ENCODE measurements around the gene KCNA2. TPM values are rescaled to one million over a fixed set of nuclear protein-coding genes. Genes with fewer than 3 reads are reported as not detected.
A peak's percentile ranks its signal among the peaks of the same experiment; 100 is the strongest.

KCNA2 gene
- total RNA-seq, 1 donor from 2014 or later = 9.4 TPM

GRCh38 chr1:110627764-110628163, 21.6 kb upstream of the KCNA2 start:
- DNase-seq (ENCODE audit: low spot score in 2 of 2) = no peak
- TF ChIP-seq CTCF (IDR thresholded peaks at IDR 0.05) = no peak
- Histone ChIP-seq H3K36me3 (no peaks in the 10 kb centered on the region), H3K27me3 (no peaks in the 10 kb centered on the region), H3K4me3 (no peak overlapping the region), H3K27ac (no peak overlapping the region), H3K4me1 (no peaks in the 10 kb centered on the region), H3K9me3 (no peaks in the 10 kb centered on the region)
- intact Hi-C loops (cut with DNase I) = no loop called here

- Histone ChIP-seq H3K9me3 (no peaks in the 10 kb centered on the region), H3K27ac (no peak overlapping the region), H3K4me1 (no peaks in the 10 kb centered on the region), H3K27me3 (no peaks in the 10 kb centered on the region), H3K36me3 (no peaks in the 10 kb centered on the region), H3K4me3 (no peak overlapping the region)
- DNase-seq (ENCODE audit: low spot score in 2 of 2) = no peak
- no peak for TF ChIP-seq CTCF (IDR thresholded peaks at IDR 0.05)
- intact Hi-C loops (cut with DNase I) = no loop called here
Observed at GRCh38 chr1:110626889-110627288, 20.7 kb upstream of the KCNA2 start.

GRCh38 chr1:110620686-110621085, 14.5 kb upstream of the KCNA2 start:
- Histone ChIP-seq H3K36me3 (no peaks in the 10 kb centered on the region), H3K27ac (no peak overlapping the region), H3K27me3 (no peaks in the 10 kb centered on the region), H3K4me1 (peaks cover 0 to 4% of the 10 kb centered on the region in 2 donors), H3K9me3 (no peaks in the 10 kb centered on the region), H3K4me3 (no peak overlapping the region)
- DNase-seq (ENCODE audit: low spot score in 2 of 2) = no peak
- TF ChIP-seq CTCF (IDR thresholded peaks at IDR 0.05) = no peak
- intact Hi-C loops (cut with DNase I) = no loop called here

GRCh38 chr1:110620250-110620615, 14.1 kb upstream of the KCNA2 start:
- H3K27ac ChIP-seq = no peak overlapping the region
- H3K4me3 ChIP-seq = no peak overlapping the region
- DNase-seq (ENCODE audit: low spot score in 2 of 2) = peak in 1 of 2 donors; percentile 34
- no peaks in the 10 kb centered on the region for H3K9me3 ChIP-seq
- intact Hi-C loops (cut with DNase I) = no loop called here
- H3K36me3 ChIP-seq = no peaks in the 10 kb centered on the region
- TF ChIP-seq CTCF (IDR thresholded peaks at IDR 0.05) = no peak
- H3K27me3 ChIP-seq = no peaks in the 10 kb centered on the region
- H3K4me1 ChIP-seq = peaks cover 0 to 4% of the 10 kb centered on the region in 2 donors

GRCh38 chr1:110619412-110620249, 13.5 kb upstream of the KCNA2 start:
- H3K27me3 ChIP-seq = no peaks in the 10 kb centered on the region
- DNase-seq (ENCODE audit: low spot score in 2 of 2) = peak; percentile 37 to 88
- H3K4me3 ChIP-seq = peak overlapping the region; percentile 4 to 10
- no peaks in the 10 kb centered on the region for H3K36me3 ChIP-seq
- H3K27ac ChIP-seq = no peak overlapping the region
- intact Hi-C loops (cut with DNase I) = no loop called here
- TF ChIP-seq CTCF (IDR thresholded peaks at IDR 0.05) = peak; percentile 78 to 92 (median 91)
- no peaks in the 10 kb centered on the region for H3K9me3 ChIP-seq
- H3K4me1 ChIP-seq = peaks cover 0 to 4% of the 10 kb centered on the region in 2 donors
